Stimulated activated CD4-positive, alpha-beta T cell treated with anti-CD3 and anti-CD28 coated beads, Interleukin-1b, Interleukin-23, amount 100 ng/mL, for 24 hours (primary cell): Measurements from ENCODE around the gene PRR18.

Experiments used
- DNase-seq, 4 experiments: peaks; one replicate each; pipeline ENCODE4 v3.0.0-alpha.2; 2020; ENCODE audit warnings: low read depth in 4 of 4, low spot score in 1 of 4

PRR18 gene

DNA sequence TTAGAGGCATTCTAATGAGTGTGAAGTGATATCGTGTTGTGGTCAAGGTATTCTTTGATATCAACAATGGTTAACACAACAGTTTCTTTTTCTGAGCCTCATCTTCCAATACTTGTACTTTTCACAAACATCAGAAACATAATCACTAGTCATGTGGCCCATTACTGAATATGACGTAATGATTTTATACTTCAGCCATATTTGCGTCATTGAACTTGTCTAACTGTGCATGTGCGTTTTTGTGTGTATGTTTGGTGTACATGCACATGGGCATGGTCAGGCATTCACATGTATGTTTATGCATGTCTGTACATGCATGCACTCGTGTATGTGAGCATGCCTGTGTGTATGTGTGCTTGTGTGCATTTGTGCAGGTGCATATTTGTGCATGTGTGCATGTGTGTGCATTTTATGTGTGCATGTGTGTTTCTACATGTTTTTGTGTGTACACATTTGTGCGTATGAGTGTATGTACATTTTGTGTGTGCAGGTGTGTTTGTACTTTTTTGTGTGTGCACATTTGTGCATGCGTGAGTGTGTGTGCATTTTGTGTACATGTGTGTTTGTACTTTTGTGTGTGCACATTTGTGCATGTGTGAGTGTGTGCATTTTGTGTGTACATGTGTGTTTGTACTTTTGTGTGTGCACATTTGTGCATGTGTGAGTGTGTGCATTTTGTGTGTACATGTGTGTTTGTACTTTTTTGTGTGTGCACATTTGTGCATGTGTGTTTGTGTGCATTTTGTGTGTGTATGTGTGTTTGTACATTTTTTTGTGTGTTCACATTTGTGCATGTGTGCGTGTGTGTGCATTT is 29.4 kb downstream of the PRR18 start:
- DNase-seq = no peak

DNA sequence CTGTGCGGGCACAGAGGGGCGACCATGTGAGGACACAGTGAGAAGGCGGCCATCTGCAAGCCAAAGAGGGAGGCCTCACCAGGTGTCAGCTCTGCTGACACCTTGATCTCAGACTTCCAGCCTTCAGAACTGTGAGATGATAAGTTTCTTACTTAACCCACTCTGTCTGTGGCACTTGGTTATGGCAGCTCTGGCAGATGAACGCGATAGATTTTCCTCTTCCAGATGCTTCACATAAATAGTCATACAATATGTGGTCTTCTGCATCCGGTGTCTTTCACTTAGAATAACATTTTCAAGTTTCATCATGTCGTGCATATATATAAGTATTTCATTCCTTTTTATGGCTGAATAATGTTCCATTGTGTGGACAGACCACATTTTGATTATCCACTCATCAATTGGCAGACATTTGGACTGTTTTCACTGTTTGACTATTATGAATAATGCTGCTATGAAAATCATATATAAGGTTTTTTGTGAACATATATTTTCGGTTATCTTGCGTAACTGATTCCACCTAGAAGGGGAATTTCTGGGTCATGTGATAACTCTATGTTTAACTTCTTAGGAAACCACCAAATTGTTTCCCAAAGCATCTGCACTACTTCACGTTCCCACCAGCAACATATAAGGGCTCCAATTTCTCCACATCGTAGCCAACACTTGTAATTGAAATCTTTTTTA is 30.2 kb downstream of the PRR18 start:
- DNase-seq = no peak

DNA sequence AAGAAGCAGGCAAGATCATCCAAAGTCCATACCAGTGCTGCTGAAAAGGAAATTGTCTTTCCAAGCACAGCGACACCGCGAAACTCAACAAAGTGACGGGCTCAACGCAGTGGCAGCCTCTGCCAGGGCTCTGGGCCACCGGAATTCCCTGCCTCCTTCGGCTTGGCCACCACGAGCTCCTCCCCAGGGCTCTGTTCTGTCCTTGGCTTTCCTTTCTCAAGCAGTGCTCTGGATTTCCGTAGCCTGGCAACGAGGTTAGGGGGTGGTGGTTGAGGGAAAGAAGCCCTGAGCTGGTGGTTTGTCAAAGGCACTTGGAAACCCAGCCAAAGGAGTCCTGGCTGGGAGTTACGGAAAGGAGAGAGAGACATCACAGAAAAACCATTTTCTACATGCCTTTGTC is 31.2 kb downstream of the PRR18 start:
- no peak for DNase-seq

DNA sequence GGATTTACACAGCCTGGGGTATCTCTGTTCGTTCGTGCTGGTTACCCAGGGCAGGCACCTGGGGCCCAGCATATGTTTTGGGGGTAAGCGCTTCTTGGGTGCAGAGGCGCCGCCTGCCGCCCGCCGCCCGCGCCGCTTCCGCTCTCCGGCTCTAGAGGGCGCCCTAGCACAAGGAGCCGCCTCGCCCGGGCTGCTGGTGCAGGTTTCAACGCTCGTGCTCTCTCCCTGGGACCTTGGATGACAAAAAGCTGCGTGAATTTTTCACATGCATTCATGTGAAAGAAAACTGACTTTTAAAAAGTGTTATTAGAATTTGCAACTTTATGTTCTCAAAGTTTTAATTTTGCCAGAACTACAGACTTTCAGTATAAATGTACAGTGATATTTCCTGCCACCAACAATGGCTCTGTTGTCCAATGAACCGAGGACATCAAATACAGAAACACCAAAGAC is 32.5 kb downstream of the PRR18 start:
- peak; percentile 57 to 85 (median 64) for DNase-seq

DNA sequence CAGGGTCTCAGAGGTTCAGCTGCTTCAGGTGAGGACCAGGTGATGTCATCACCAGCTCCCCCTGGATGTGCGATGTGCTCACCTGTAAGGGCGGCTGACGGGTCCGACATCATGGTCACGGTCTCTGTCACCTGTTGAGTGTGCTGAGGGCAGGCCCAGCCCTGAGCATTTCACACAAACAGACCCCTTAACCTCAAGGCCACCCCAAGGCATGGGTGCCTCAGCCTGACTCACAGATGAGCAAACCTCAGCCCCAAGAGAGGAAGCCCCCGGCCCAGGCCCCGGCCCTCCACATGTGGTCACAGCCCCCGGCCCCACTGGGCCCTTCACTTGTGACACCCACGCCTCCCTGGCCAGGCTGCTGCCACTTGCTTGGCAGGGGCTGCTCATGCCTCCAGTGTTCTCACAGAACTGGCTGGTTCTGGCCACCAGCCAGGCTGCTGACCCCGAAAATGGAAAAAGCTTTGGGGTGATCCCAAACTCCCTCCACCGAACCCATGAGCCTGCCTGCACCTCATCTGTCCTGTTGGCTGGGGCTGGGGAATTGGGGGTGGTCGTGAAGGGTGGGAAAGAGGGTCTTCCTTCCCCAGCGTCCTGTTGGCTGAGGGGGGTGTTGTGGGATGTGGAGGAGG is 33.3 kb downstream of the PRR18 start:
- DNase-seq = no peak

DNA sequence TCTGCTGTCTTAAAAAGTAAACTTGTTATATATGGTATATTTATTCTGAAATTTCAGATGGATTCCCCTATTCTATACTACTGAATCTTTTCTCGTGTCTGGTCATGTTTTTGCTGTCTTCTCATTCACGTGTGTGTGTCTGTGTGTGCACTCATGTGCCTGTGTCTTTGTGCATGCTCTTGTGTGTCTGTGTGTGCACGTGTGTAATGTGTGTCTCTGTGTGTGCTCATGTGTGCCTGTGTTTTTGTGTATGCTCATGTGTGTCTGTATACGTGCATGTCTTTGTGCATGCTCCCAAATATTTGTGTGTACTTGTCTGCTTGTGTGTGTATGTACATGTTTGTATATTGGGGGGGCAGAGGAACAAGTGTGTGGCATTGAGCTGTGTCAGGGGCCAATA is 34.0 kb downstream of the PRR18 start:
- DNase-seq = no peak

DNA sequence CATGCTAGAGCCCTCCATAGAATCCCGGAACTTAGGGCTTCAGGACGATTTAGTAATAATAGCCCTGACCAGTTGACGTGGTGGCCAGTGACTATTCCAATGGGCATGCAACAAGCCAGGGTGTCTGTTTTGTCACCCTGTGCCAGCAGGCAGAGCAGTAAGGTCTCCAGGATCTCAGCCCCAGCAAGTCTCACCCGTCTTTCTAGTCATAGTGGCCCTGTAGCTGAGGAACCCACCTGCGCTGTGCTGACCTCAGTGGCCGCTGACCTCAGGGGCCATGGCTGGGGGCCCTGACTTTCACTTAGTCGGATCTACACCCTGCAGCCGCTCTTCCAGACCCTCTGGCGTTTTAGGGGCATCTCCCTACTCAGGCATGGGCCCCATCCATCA is 36.8 kb downstream of the PRR18 start:
- no peak for DNase-seq

DNA sequence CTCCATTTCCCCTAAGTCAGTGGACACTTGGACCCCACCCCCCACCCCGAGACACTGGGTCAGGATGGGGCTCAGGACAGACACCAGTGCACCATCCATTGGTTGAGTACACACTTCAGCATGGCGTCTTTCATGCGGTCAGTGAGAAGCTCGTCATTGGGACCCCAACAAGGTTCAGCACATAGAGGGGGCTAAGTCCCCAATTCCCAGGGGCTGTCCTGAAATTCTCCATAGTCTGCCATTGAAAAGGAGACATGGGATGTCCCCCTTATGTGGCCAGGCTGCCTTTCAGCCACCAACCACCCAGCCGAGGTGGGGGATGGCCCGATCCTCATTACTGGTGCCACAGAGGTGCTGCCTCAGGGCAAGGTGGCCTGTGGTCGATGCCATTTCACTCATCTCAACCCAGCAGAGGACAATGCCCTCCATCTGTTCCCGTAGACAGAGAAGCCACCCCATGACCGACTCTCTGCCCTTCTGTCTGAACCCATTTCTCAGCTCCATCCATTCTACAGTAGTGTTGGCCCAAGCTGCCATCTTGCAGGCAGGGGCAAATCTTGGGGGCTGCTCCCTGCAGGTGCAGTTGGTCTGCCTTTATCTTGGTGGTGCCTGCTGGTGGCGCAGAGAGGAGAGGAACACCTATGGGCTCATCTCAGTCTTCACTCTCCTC is 37.4 kb downstream of the PRR18 start:
- no peak for DNase-seq

DNA sequence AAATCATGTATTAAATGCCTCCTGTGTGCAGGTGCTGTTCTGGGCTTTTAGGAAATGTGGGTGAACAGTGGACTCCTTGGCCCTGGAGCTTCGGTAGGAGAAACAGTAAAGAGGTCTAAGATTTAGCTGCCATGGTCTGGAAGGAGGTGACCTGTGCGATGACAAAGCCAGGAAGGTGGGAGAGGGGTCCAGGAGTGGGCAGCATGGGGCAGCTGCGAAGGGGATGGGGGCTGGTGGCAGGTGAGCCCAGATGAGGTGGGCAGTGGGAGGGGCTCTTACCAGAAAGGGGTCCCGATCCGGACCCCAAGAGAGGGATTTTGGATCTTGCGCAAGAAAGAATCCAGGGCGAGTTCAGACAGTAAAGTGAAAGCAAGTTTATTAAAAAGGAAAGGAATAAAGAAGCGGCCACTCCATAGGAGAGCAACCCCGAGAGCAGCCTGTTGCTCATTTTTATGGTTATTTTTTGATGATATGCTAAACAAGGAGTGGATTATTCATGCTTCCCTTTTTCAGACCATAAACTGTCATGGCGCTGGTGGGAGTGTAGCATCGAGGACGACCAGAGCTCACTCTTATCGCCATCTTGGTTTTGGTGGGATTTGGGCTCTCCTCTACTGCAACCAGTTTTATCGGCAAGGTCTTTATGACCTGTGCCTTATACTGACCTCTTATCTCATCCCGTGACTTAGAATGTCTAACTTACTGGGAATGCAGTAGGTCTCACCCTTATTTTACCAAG is 38.7 kb downstream of the PRR18 start:
- DNase-seq = no peak

DNA sequence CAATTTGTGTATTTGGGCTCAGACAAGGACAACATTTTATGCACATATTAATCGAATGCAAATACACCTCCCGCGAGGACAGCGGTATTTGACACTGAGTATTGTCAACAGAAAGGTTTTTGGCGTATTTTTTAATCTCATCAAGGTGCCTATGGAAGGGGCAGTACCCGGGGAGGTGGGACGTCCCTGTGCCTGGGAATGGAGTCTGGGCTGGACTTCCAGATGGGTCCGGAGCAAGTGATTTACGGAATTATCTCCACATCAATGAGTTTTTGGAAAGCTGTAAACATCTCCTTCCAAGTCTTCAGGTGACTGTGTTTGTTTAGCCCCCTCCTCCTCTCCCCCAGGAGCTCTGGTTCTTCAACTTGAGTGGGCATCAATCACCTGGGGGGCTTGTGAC is 39.8 kb downstream of the PRR18 start:
- DNase-seq = no peak

DNA sequence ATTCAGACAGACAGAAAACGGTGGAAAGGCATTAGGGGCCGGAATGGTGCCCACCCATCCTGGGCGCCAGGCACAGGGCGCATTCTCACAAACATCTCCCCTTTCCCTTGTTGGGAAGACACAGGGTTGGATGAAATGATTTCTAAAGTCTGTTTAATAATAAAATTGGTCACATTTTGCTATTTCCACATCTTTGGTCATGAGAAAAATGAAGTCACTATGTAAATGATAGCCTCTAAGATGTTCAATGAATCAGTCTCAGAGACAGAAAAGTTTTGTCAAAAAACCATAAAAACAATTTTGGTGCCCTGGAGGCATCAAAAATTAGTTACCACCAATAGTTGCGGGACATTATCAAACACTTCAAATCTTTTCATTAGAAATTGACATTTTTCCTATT is 40.7 kb downstream of the PRR18 start:
- DNase-seq = no peak

DNA sequence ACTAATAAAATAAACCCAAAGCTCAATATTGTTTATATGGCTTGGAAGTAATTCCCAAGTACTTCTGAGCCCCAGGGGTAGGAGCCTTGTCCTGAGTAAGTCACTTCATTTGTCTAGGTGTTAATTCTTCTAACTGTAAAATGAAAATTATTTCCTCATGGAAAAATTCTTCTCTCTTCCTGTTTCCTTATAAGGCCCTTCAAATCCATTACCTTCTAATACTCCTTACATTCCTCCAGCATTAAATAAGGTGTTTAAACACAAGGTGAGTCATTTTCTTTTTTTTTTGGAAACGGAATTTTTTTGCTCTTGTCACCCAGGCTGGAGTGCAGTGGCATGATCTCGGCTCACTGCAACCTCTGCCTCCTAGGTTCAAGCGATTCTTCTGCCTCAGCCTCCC is 41.9 kb downstream of the PRR18 start:
- no peak for DNase-seq

DNA sequence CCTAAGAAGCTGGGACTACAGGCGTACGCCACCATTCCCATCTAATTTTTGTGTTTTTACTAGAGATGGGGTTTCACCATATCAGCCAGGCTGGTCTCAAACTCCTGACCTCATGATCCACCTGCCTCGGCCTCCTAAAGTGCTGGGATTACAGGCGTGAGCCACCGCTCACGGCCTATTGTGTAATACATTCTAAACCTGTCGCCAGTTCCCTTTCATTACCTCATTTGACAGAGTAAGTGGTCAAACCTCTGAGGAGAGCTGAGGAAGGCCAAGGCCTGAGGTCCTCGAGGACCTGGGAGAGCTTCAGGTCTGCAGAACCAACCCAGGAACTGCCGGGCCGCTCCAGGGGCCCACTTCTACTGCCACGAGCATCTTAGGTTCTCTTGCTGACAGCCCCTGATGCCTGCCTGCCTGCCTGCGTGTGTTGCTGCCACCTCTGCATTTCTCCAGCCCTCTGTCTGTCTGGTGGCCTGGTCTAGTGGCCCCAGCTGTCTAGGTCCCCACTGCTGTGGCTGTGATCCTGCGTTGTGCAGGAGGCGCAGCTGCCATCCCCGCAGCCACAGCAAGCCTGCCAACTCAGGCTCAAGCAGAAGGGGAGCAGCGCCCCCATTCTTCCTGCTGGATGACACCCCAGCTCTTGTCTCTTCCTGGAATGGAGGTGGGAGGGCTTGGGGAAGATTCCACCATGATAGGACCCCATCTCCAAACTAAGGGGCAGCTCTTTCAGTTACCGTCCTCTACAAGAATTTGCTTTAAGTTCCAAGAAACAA is 45.3 kb downstream of the PRR18 start:
- DNase-seq = no peak

DNA sequence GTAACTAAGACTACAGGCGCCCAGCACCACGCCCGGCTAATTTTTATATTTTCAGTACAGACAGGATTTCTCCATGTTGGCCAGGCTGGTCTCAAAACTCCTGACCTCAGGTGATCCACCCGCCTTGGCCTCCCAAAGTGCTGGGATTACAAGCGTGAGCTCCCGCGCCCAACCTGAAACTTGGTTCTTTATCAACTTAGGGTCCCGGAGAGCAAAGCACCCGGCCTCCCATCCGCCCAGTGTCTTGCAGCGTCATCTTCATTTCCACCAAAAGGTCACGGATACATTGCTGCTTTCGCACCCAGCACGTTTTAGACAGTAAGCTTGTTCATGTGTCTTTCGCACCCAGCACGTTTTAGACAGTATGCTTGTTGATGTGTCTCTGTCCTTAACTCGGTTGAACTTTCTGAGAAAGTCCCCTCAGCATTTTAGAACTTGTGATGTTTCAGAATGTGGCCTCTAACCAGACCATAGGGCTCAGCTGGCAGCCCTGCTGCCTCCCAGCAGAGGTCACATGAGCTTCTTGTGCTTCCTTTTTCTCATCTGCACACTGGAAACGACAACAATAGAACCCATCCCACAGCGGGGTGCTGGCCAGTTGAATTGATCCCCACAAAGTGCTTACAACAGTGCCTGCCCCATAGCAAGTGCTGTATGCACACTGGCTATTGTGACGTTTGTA is 48.8 kb downstream of the PRR18 start:
- DNase-seq = no peak

DNA sequence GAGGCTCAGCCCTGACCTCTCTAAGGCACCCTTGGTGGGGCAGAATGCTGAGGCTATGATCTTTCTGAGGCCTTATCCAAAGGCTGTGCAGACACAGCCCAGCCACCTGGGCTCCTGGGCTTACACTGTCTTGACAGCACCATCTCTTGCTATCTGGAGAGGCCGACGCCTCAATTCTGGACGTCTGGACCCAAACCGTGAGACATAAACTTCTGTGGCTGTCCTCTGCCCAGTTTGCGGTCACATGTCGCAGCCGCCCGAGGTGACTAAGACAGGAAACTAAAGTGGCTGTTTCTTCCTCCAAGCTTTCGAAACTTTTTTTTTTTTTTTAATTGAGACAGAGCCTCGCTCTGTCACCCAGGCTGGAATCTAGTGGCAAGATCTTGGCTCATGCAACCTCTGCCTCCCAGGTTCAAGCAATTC is 49.3 kb downstream of the PRR18 start:
- no peak for DNase-seq

DNA sequence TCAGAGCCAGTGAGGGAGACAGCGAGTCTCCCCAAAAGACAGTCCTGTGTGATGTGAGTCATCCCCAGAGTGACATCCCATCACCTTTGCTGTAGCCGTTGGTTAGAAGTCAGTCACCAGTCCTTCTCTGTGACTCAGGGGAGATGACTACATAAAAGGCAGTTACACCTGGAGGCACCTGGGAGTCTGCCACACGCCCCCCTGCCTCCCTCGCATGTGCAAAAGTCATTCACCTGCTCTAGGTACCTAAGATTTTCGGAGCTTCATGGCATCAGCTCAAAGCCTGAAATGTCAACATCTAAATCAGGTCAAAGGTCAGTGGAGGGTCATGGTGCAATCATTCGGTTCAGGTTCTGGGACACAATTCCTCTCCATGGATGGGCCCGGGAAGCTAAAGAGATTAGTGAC is 50.3 kb downstream of the PRR18 start:
- DNase-seq = no peak
